Measurements from ENCODE around the gene HK1.

Gene HK1

GRCh38 chr10:69411476-69411875, 133.2 kb downstream of the HK1 start:
- no peak for DNase-seq (ENCODE audit: low spot score)
- H3K27ac ChIP-seq = no peak overlapping the region
- H3K4me3 ChIP-seq = no peak overlapping the region
- TF ChIP-seq, protein P1, sequence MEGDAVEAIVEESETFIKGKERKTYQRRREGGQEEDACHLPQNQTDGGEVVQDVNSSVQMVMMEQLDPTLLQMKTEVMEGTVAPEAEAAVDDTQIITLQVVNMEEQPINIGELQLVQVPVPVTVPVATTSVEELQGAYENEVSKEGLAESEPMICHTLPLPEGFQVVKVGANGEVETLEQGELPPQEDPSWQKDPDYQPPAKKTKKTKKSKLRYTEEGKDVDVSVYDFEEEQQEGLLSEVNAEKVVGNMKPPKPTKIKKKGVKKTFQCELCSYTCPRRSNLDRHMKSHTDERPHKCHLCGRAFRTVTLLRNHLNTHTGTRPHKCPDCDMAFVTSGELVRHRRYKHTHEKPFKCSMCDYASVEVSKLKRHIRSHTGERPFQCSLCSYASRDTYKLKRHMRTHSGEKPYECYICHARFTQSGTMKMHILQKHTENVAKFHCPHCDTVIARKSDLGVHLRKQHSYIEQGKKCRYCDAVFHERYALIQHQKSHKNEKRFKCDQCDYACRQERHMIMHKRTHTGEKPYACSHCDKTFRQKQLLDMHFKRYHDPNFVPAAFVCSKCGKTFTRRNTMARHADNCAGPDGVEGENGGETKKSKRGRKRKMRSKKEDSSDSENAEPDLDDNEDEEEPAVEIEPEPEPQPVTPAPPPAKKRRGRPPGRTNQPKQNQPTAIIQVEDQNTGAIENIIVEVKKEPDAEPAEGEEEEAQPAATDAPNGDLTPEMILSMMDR (IDR thresholded peaks at IDR 0.05) = no peak

- Histone ChIP-seq H3K27ac (no peak overlapping the region), H3K4me3 (no peak overlapping the region)
- no peak for DNase-seq (ENCODE audit: low spot score)
- TF ChIP-seq, protein P1 (IDR thresholded peaks at IDR 0.05) = no peak
Observed at GRCh38 chr10:69412232-69412790, 134.0 kb downstream of the HK1 start.

- Histone ChIP-seq H3K4me3 (no peak overlapping the region), H3K27ac (peak overlapping the region; percentile 37 to 41)
- TF ChIP-seq, protein P1 (IDR thresholded peaks at IDR 0.05) = peak; percentile 54
- DNase-seq (ENCODE audit: low spot score) = no peak
Observed at GRCh38 chr10:69413221-69413865, 135.0 kb downstream of the HK1 start.

DNA sequence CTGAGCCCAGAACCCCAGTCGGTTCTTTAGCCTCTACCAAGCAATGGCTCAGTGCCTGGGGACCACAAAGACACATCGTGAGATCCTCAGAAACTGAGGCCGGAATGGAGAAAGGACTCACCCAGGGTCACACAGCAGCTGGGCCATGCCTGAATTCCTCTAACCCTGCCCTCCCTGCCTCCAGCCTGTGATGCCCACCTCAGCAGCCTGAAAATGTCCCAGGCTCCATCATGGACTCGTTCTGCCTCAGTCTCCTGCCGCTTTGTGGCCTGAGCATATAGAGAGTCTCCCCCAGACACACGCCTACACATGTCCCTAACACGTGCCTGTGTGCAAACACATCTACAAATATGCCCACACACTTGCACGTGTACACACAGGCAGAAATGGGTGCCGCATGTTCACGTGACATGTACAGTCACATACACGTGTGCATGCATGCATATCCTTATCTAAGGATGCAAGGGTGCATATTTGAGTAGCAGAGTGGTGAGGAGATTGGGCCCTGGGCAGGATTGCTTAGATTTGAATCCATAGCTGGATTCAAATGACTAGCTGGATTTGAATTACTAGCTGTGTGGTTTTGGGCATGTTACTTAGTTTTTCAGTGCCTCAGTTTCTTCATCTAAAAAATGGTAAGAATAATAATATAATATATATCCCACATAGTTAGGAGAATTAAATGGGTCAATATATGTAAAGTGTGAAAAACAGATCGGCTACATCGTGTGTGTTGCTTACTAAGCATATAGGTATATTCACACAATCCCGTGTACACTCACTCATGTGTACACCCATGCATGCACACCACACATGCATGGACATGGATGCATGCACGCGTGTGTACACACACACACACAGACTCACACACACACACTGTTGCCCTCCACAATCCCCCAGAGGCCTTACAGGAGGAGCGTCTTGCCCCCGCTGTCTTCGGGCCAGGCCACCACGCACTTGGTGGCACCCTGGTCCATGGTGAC, 136.0 kb downstream of the HK1 start:
- TF ChIP-seq, protein P1 (IDR thresholded peaks at IDR 0.05) = no peak
- H3K4me3 ChIP-seq = no peak overlapping the region
- no peak for DNase-seq (ENCODE audit: low spot score)
- no peak overlapping the region for H3K27ac ChIP-seq

DNA sequence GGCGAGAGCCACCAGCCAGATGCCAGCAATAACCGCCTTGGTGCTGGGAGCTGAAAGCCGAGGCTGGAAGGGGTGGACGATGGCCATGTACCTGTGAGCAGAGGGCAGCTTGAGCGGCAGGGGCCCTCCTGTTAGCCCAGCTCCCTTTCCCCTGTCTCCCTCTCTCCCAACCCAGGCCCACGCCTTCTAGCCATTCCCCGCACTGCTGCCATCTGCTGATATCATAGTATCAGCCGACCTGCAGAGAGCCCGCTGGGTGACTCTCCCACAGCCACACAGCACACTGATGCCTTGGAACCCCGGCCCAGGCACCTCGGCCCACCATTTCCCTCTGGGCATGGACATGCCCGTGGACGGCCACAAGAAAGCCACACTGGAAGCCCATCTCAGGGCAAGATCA, 136.8 kb downstream of the HK1 start:
- no peak for DNase-seq (ENCODE audit: low spot score)
- no peak overlapping the region for H3K27ac ChIP-seq
- no peak overlapping the region for H3K4me3 ChIP-seq
- TF ChIP-seq, protein P1 (IDR thresholded peaks at IDR 0.05) = no peak

- TF ChIP-seq, protein P1 (IDR thresholded peaks at IDR 0.05) = no peak
- no peak overlapping the region for H3K4me3 ChIP-seq
- no peak overlapping the region for H3K27ac ChIP-seq
- no peak for DNase-seq (ENCODE audit: low spot score)
Observed at GRCh38 chr10:69415951-69416350, 137.7 kb downstream of the HK1 start.

Measured in coronary artery (tissue), 2 donors.